ENCODE results near the gene SDCCAG8.

- TF ChIP-seq POLR2A (IDR thresholded peaks at IDR 0.05; ENCODE audit: extremely low read depth, insufficient read length) (no peak), CTCF (IDR thresholded peaks at IDR 0.05; ENCODE audit: low read depth, low read length) (no peak), MAX (IDR thresholded peaks at IDR 0.05; ENCODE audit: low read depth, low read length) (no peak), MYC (IDR thresholded peaks at IDR 0.05; ENCODE audit: low read depth, low read length) (no peak)
Observed at GRCh38 chr1:243335292-243335691, 79.5 kb downstream of the SDCCAG8 start.
